Measurements from ENCODE around the gene RNU5B-1. TPM values are rescaled to one million over a fixed set of nuclear protein-coding genes. Genes with fewer than 3 reads are reported as not detected.
"Not testable (repeated sequence)": the region's sequence is repeated elsewhere in the genome, so short reads cannot be mapped to it uniquely, and the experiment has no call there.

RNU5B-1 gene
- polyA plus RNA-seq, 3 donors, result not detected

GRCh38 chr15:65349338-65349737 is 44.9 kb downstream of the RNU5B-1 start:
- TF ChIP-seq CTCF (IDR thresholded peaks at IDR 0.05), result no peak
- H3K4me3 Mint-ChIP-seq, result no peak overlapping the region
- H3K9me3 ChIP-seq (replicated peaks in 1 of 2; ENCODE audit: control insufficient read depth in 1 of 2, insufficient read depth in 1 of 2, low read length in 2 of 2), result peaks cover 0 to 25% of the 10 kb centered on the region in 2 donors
- no peak overlapping the region for H3K27ac ChIP-seq (ENCODE audit: low read depth in 1 of 2, low read length in 2 of 2)
- H3K79me2 ChIP-seq (ENCODE audit: insufficient read depth, low read length), result no peaks in the 10 kb centered on the region
- no peak overlapping the region for H2AFZ ChIP-seq (ENCODE audit: insufficient read depth, low read depth, low read length, poor library complexity, severe bottlenecking)
- no peak overlapping the region for H3K9ac ChIP-seq (ENCODE audit: insufficient read depth, low read length, poor library complexity, severe bottlenecking)
- H3K4me2 ChIP-seq (replicated peaks; ENCODE audit: extremely low read depth, low read length, poor library complexity, severe bottlenecking), result no peak overlapping the region
- intact Hi-C loops (cut with micrococcal nuclease), result no loop called here
- no peak overlapping the region for H3K4me3 ChIP-seq (replicated peaks in 1 of 3; ENCODE audit: low read depth in 2 of 3, low read length in 3 of 3)
- 85% methylated on average over 4 of the region's 8 CpGs for WGBS (ENCODE audit: insufficient coverage)
- H4K20me1 ChIP-seq (ENCODE audit: insufficient read depth, low read length), result no peaks in the 10 kb centered on the region
- DNase-seq, result no peak
- H3K4me1 Mint-ChIP-seq, result no peaks in the 10 kb centered on the region
- H3K4me1 ChIP-seq (ENCODE audit: control insufficient read depth in 1 of 2, insufficient read depth in 2 of 2, low read length in 2 of 2), result no peaks in the 10 kb centered on the region
- no peaks in the 10 kb centered on the region for H3K36me3 Mint-ChIP-seq
- peaks cover 20 to 40% (median 22%) of the 10 kb centered on the region in 3 donors for H3K27me3 Mint-ChIP-seq (ENCODE audit: low read depth in 3 of 3)
- no peaks in the 10 kb centered on the region for H3K36me3 ChIP-seq (replicated peaks in 1 of 2; ENCODE audit: control insufficient read depth in 1 of 2, insufficient read depth in 2 of 2, low read length in 2 of 2)
- no peak overlapping the region for H3K27ac Mint-ChIP-seq
- H3K27me3 ChIP-seq (ENCODE audit: control insufficient read depth in 2 of 2, insufficient read depth in 2 of 2, low read length in 2 of 2), result peaks cover 8 to 22% of the 10 kb centered on the region in 2 donors
- peaks cover 4 to 38% (median 34%) of the 10 kb centered on the region in 7 donors for H3K9me3 Mint-ChIP-seq

GRCh38 chr15:65351972-65352371 is 47.5 kb downstream of the RNU5B-1 start:
- H3K4me3 ChIP-seq (replicated peaks in 1 of 3; ENCODE audit: low read depth in 2 of 3, low read length in 3 of 3); H3K36me3 ChIP-seq (replicated peaks in 1 of 2; ENCODE audit: control insufficient read depth in 1 of 2, insufficient read depth in 2 of 2, low read length in 2 of 2); H4K20me1 ChIP-seq (ENCODE audit: insufficient read depth, low read length); H3K27ac ChIP-seq (ENCODE audit: low read depth in 1 of 2, low read length in 2 of 2); H3K27ac Mint-ChIP-seq; intact Hi-C loops (cut with micrococcal nuclease); H3K4me3 Mint-ChIP-seq; H2AFZ ChIP-seq (ENCODE audit: insufficient read depth, low read depth, low read length, poor library complexity, severe bottlenecking); H3K79me2 ChIP-seq (ENCODE audit: insufficient read depth, low read length); H3K4me1 ChIP-seq (ENCODE audit: control insufficient read depth in 1 of 2, insufficient read depth in 2 of 2, low read length in 2 of 2); H3K4me1 Mint-ChIP-seq; H3K4me2 ChIP-seq (replicated peaks; ENCODE audit: extremely low read depth, low read length, poor library complexity, severe bottlenecking); DNase-seq; H3K36me3 Mint-ChIP-seq; H3K9ac ChIP-seq (ENCODE audit: insufficient read depth, low read length, poor library complexity, severe bottlenecking): not testable (repeated sequence)
- Mint-ChIP-seq H3K27me3 (ENCODE audit: low read depth in 3 of 3) (peaks cover 39 to 54% (median 40%) of the 10 kb centered on the region in 3 donors), H3K9me3 (peaks cover 7 to 43% (median 37%) of the 10 kb centered on the region in 7 donors)
- WGBS (ENCODE audit: insufficient coverage), result no CpG with 5 or more reads among the region's 1 CpG
- H3K9me3 ChIP-seq (replicated peaks in 1 of 2; ENCODE audit: control insufficient read depth in 1 of 2, insufficient read depth in 1 of 2, low read length in 2 of 2), result peaks cover 4 to 39% of the 10 kb centered on the region in 2 donors
- H3K27me3 ChIP-seq (ENCODE audit: control insufficient read depth in 2 of 2, insufficient read depth in 2 of 2, low read length in 2 of 2), result peaks cover 25 to 46% of the 10 kb centered on the region in 2 donors

Small RNAs within 50 kb of the gene (small RNA-seq; reads per million reads assigned to genes)
- gene RNU5A-1 (ENCODE audit: insufficient read length, low read depth) (986 reads per million, percentile 99 among the genes with 10 or more reads in this experiment), gene RNU5B-1 (ENCODE audit: insufficient read length, low read depth) (200 reads per million, percentile 97 among the genes with 10 or more reads in this experiment), gene SNORA24B (ENCODE audit: insufficient read length, low read depth) (31.7 reads per million, percentile 91 among the genes with 10 or more reads in this experiment)

Other genes with a start within 250 kb of the RNU5B-1 start
- gene RASL12, start 236.7 kb upstream of the RNU5B-1 start, polyA plus RNA-seq, result not detected
- not detected for gene KBTBD13, start 227.9 kb upstream of the RNU5B-1 start, polyA plus RNA-seq
- gene UBAP1L, start 189.5 kb upstream of the RNU5B-1 start, polyA plus RNA-seq, result 1 to 10 TPM in 1 of 3 donors, not detected in 2; 4.8 TPM
- 1 to 10 TPM; 3.1 to 6.9 (median 4.7) TPM for gene PDCD7, start 170.9 kb upstream of the RNU5B-1 start, polyA plus RNA-seq
- 10 to 100 TPM; 15.2 to 24.9 (median 20.0) TPM for gene CLPX, start 119.3 kb upstream of the RNU5B-1 start, polyA plus RNA-seq
- gene CILP, start 93.2 kb upstream of the RNU5B-1 start, polyA plus RNA-seq, result under 1 TPM in 1 of 3 donors, not detected in 2; 0.13 TPM
- gene PARP16, start 17.8 kb upstream of the RNU5B-1 start, polyA plus RNA-seq, result 1 to 10 TPM; 4.8 to 6.9 (median 5.7) TPM
- not detected for gene RNU5A-1, start 8.6 kb upstream of the RNU5B-1 start, polyA plus RNA-seq
- not detected for gene IGDCC3, start 73.3 kb downstream of the RNU5B-1 start, polyA plus RNA-seq
- under 1 TPM in 1 of 3 donors, not detected in 2; 0.03 TPM for gene IGDCC4, start 118.3 kb downstream of the RNU5B-1 start, polyA plus RNA-seq
- 10 to 100 TPM; 18.3 to 48.3 (median 38.7) TPM for gene DPP8, start 213.0 kb downstream of the RNU5B-1 start, polyA plus RNA-seq
- gene HACD3, start 225.8 kb downstream of the RNU5B-1 start, polyA plus RNA-seq, result 10 to 100 TPM in 2 of 3 donors, 1 to 10 TPM in 1; 2.4 to 12.1 (median 10.8) TPM

Data from CD14-positive monocyte (primary cell).